ENCODE measurements around the gene GRIN3B.

The GRIN3B gene

DNA sequence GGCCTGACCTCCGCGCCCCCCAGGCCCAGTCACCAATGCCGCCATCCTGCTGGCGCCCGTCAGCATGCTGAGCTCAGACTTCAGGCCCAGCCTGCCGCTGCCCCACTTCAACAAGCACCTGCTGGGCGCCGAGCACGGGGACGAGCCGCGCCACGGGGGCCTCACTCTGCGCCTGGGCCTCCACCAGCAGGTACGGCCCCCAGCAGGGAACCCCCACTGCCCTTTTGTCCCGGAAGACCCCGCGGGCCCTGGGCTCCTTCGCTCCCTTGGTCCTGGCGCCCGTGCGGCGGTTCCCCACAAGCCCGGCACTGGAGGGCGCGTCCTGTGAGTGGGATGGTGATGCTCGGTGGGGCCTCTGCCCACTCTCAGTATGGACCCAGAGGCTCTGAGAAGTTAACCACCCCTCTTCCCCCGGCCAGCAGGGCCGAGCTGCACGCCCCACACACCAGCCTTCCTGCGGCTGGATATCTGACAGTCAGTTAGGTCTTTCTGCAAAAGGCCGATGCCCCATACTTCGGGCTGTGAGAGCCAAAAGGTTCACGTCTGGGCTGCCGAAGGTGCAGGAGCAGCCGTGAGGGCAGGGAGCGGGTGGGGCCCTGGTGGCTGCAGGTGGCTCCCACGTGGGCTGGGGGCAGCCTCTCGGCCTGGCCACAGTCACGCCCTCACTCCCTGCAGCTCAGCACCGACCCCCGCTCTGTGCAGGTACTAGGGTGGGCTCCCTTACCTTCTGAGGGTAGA is 8.1 kb upstream of the GRIN3B start:
- no peak for TF ChIP-seq CTCF (IDR thresholded peaks at IDR 0.05; ENCODE audit: low read depth, low read length, missing control alignments)
- DNase-seq (ENCODE audit: low read depth): no peak
- no peak overlapping the region for H3K4me3 ChIP-seq (ENCODE audit: low read depth, low read length)

GRCh38 chr19:992670-993055 is 7.6 kb upstream of the GRIN3B start:
- no peak for TF ChIP-seq CTCF (IDR thresholded peaks at IDR 0.05; ENCODE audit: low read depth, low read length, missing control alignments)
- DNase-seq (ENCODE audit: low read depth): no peak
- no peak overlapping the region for H3K4me3 ChIP-seq (ENCODE audit: low read depth, low read length)

GRCh38 chr19:993361-993830 is 6.8 kb upstream of the GRIN3B start:
- H3K4me3 ChIP-seq (ENCODE audit: low read depth, low read length): no peak overlapping the region
- DNase-seq (ENCODE audit: low read depth): no peak
- TF ChIP-seq CTCF (IDR thresholded peaks at IDR 0.05; ENCODE audit: low read depth, low read length, missing control alignments): no peak

- DNase-seq (ENCODE audit: low read depth): no peak
- no peak overlapping the region for H3K4me3 ChIP-seq (ENCODE audit: low read depth, low read length)
- no peak for TF ChIP-seq CTCF (IDR thresholded peaks at IDR 0.05; ENCODE audit: low read depth, low read length, missing control alignments)
These were observed 6.3 kb upstream of the GRIN3B start for GRCh38 chr19:993831-994393.

- TF ChIP-seq CTCF (IDR thresholded peaks at IDR 0.05; ENCODE audit: low read depth, low read length, missing control alignments): no peak
- H3K4me3 ChIP-seq (ENCODE audit: low read depth, low read length): no peak overlapping the region
- no peak for DNase-seq (ENCODE audit: low read depth)
These were observed 5.7 kb upstream of the GRIN3B start for GRCh38 chr19:994516-994915.

- no peak for DNase-seq (ENCODE audit: low read depth)
- no peak overlapping the region for H3K4me3 ChIP-seq (ENCODE audit: low read depth, low read length)
- no peak for TF ChIP-seq CTCF (IDR thresholded peaks at IDR 0.05; ENCODE audit: low read depth, low read length, missing control alignments)
These were observed 5.0 kb upstream of the GRIN3B start for GRCh38 chr19:995051-995827.
